ENCODE measurements around the gene PLEKHD1.

PLEKHD1 gene

GRCh38 chr14:69531135-69531534, 46.6 kb downstream of the PLEKHD1 start:
- no peak for DNase-seq (ENCODE audit: low read depth, low spot score)
- H3K4me3 ChIP-seq (ENCODE audit: low read depth, low read length), result no peak overlapping the region
- no peak for TF ChIP-seq CTCF (IDR thresholded peaks at IDR 0.05; ENCODE audit: low read depth, low read length)
- in situ Hi-C loops (cut with HindIII; ENCODE audit: low sequenced_read_pairs), result no loop called here

- no peak for TF ChIP-seq CTCF (IDR thresholded peaks at IDR 0.05; ENCODE audit: low read depth, low read length)
- no peak for DNase-seq (ENCODE audit: low read depth, low spot score)
- in situ Hi-C loops (cut with HindIII; ENCODE audit: low sequenced_read_pairs), result no loop called here
- H3K4me3 ChIP-seq (ENCODE audit: low read depth, low read length), result no peak overlapping the region
Measured at GRCh38 chr14:69532561-69533340, 48.2 kb downstream of the PLEKHD1 start.

- in situ Hi-C loops (cut with HindIII; ENCODE audit: low sequenced_read_pairs), result no loop called here
- no peak overlapping the region for H3K4me3 ChIP-seq (ENCODE audit: low read depth, low read length)
- peak; percentile 32 for DNase-seq (ENCODE audit: low read depth, low spot score)
- peak; percentile 87 for TF ChIP-seq CTCF (IDR thresholded peaks at IDR 0.05; ENCODE audit: low read depth, low read length)
Measured at GRCh38 chr14:69535230-69535848, 50.8 kb downstream of the PLEKHD1 start.

- in situ Hi-C loops (cut with HindIII; ENCODE audit: low sequenced_read_pairs), result no loop called here
- no peak for TF ChIP-seq CTCF (IDR thresholded peaks at IDR 0.05; ENCODE audit: low read depth, low read length)
- H3K4me3 ChIP-seq (ENCODE audit: low read depth, low read length), result no peak overlapping the region
- DNase-seq (ENCODE audit: low read depth, low spot score), result no peak
Measured at GRCh38 chr14:69536971-69537370, 52.4 kb downstream of the PLEKHD1 start.

GRCh38 chr14:69537900-69538299, 53.4 kb downstream of the PLEKHD1 start:
- DNase-seq (ENCODE audit: low read depth, low spot score), result no peak
- in situ Hi-C loops (cut with HindIII; ENCODE audit: low sequenced_read_pairs), result no loop called here
- TF ChIP-seq CTCF (IDR thresholded peaks at IDR 0.05; ENCODE audit: low read depth, low read length), result no peak
- no peak overlapping the region for H3K4me3 ChIP-seq (ENCODE audit: low read depth, low read length)

- no peak for DNase-seq (ENCODE audit: low read depth, low spot score)
- no peak overlapping the region for H3K4me3 ChIP-seq (ENCODE audit: low read depth, low read length)
- in situ Hi-C loops (cut with HindIII; ENCODE audit: low sequenced_read_pairs), result no loop called here
- no peak for TF ChIP-seq CTCF (IDR thresholded peaks at IDR 0.05; ENCODE audit: low read depth, low read length)
Measured at GRCh38 chr14:69538766-69539165, 54.2 kb downstream of the PLEKHD1 start.
